NCI-H748 (cell line): ENCODE measurements around the gene EMP3.
A peak's percentile ranks its signal among the peaks of the same experiment; 100 is the strongest.
"Not testable (repeated sequence)": the region's sequence is repeated elsewhere in the genome, so short reads cannot be mapped to it uniquely, and the experiment has no call there.

Experiments used
- DNase-seq: peaks from one replicate; lab custom pipeline; 2025; ENCODE audit not compliant: unreplicated experiment; lab: John Stamatoyannopoulos, UW

The EMP3 gene

DNA sequence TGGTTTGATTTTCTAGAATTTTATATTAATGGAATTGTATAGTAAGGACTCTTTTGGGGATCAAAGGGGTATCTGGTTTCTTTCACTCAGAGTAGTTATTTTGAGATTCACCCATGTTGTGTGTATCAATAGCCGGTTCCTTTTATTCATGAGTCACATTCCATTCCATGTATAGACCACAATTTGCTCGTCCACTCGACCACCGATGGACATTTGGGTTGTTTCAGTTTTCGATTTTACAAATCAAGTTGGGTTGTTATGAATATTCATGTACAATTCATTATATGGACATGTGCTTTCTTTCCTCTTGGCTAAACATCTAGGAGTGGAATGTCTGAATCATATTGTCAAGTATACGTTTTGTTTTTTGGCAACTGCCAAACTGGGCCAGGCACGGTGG lies 9.6 kb upstream of the EMP3 start:
- DNase-seq: no peak

DNA sequence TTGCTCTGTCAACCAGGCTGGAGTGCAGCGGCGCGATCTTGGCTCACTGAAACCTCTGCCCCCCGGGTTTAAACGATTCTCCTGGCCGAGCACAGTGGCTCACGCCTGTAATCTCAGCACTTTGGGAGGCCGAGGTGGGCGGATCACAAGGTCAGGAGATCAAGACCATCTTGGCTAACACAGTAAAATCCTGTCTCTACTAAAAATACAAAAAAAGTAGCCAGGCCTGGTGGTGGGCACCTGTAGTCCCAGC lies 7.7 kb upstream of the EMP3 start:
- not testable (repeated sequence) for DNase-seq

DNA sequence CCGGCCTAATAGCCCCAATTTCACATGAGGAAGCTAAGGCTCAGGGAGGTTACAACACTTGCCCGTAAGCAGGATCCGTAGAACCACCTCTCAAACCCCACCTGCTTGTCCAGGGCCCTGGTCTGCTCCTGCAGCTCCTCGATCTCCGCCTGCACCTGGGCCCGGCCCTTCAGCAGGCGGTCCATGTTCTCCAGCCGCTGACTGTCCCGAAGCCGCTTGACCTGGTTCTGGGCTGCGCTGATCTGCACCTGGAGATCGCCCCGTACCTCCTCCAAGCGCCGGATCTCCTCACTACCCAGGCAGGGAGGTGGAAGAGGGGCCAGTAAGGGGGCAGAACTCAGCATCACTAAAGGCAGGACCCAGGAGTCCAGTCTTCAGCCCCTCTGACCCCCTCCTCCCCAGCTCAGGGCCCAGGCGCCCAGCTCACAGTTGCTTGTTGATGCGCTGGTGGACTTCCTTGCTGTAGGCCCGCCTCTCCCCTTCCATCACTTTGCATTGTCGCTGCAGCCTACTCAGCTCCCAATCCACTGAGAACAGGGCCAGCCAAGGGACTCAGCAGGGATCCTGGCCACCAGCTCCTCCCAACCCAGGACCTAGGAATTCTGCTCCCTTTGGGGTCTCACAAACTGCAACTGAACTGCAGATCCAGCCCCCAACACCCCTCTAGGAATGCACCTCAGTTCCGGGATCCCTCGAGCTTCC lies 6.9 kb upstream of the EMP3 start:
- no peak for DNase-seq

DNA sequence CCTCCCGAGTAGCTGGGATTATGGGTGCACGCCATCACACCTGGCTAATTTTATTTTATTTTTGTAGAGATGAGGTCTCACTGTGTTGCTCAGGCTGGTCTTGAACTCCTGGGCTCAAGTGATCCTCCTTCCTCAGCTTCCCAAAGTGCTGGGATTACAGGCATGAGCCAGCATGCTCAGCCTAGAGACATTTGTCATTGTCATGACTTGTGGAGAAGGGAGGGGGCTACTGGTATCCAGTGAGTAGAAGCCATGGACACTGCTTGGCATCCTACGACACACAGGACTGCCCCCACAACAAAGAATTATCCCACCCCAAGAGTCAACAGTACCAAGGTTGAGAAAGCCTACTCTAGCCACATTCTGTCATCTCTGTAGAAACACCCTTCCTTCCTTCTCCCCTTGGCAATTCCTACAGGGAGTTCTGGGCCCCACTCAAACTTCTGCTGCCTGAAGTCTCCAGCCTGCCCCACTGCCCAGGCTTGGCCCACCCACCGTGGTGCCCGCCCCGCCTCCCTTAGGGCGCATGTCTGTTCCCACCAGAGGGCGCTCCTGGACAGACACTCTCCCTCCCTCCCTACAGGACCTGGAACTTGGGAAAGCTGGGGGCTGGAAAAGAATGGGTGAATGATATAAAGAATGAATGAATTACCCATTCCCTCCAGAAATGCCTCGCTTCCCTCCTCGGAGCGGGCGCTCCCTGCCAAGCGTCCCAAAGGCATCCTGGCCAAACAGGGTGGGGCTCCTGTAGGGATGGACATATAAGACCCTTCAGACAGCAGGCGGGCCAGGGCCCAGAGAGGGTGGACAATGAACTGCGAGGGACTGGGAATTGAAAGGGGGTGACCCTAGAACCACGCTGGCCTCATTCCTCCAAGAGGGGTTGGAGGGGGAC lies 5.5 kb upstream of the EMP3 start:
- peak; percentile 87 for DNase-seq

DNA sequence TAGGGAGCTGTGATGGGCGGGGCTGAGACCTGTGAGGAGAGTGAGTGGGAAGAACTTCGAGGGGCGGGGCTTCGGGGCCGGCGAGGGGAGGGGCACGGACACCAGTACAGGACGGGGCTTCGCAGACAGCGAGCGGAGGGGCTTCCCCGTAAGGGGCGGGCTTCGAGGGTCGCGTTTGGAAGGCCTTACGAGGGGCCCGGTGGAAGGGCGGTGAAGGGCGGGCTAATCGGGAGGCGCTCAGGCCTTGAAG lies 4.1 kb upstream of the EMP3 start:
- peak; percentile 98 for DNase-seq

DNA sequence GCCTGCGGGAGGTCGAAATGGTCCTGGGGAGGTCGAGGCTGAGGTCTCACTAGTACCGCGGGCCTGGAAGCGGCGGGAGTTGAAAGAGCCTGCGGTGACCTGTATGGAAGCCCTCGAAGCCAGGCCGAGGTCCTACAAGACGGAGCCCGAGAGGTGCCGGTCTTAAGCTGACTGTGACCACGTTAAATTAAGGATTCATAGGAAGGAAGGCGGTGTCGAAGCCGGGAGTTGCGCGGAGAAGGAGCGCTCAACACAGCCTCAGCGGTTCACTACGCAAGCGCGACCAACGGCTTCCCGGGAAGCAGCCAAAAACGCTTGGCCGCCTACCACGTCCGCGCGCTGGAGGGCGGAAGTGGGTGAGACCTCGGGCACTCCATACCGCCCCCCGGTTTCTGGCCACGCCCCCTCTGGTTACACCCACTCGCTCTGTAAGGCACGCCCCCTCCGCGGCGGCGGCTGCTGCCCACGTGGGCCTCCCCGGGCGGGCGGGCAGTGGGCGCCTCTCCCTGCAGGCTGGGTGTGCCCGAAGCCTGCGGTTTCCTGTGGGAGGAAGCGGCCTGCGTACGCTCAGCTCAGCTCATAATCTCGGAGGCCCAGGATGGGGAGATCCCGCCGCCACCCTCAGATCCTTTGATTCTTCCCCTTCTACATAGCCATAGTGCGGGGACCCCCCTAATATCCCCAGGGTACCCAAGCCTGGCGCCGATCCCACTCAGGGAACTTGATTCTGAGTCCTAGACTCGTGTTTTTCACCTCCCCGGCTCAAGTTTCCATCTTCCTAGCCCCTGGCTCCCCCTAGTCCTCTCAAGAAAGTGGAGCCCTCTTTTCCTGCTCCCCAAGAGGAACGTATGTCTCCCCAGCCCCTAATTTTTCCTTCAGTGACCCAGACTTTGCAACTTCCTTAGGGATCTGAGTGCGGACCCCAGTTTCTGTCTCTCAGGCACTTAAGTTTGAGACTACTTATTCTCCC lies 3.4 kb upstream of the EMP3 start:
- DNase-seq: peak; percentile 98

DNA sequence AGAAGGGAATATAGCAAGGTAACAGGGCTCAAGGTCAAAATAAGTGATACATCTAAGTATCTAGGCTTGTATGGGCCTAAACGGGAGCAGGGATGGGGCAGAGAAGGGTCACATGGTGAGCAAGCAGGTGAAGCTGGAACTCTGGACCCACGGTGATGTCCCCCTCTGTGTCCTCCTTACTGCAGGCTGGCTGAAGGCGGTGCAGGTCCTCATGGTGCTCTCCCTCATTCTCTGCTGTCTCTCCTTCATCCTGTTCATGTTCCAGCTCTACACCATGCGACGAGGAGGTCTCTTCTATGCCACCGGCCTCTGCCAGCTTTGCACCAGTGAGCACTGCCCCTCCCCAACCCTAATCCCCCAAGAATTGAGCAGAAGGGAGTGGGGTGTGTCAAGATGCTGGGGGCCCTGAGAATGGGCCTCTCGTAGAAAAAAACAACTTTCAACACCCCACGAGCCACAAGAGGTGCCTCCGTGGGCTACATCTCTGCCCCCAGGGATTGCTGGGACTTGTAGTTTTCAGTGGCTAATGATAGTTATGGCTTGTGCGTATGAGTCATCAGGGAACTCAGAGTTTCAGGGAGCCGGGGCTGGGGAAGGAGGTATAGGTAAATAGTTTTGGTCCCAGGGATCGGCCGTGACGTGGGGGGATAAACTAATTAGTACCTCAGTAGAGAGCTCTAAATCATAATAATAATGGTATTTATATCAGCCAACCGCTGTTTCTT lies 4.0 kb downstream of the EMP3 start:
- no peak for DNase-seq

DNA sequence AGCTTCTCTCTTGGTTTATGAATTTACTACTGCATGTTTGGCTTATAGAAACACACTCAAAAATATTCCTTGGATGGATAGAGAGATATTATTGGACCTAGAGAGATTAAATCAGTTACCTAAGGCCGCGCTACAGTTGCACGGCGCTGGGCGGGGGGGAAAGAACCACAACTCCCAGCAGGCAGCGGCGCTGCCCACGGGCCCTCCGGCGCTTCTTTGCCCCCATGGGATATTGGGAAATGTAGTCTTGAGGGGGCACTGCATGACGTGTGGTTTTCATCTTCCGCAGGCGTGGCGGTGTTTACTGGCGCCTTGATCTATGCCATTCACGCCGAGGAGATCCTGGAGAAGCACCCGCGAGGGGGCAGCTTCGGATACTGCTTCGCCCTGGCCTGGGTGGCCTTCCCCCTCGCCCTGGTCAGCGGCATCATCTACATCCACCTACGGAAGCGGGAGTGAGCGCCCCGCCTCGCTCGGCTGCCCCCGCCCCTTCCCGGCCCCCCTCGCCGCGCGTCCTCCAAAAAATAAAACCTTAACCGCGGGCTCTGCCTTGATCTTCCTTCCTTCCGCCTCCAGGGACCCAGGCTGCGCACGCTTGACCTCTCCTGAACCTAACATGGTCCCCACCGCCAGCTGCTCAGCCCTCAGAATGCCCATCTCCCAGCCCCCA lies 4.8 kb downstream of the EMP3 start:
- peak; percentile 98 for DNase-seq

DNA sequence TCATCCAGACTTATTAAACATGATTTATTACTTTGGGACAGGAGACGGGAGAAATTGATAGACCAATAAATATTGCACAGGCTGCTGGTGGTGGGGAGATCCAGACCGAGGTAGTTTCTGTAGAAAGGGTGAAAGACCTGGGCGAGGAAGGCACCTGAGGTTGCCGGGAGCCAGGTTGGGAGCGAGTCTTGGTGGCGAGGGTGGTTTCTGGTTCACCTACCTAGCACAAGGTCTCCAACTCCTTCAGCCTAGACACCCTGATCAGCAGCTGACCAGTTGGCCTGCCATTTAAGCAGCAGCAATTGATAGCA lies 7.0 kb downstream of the EMP3 start:
- DNase-seq: no peak

DNA sequence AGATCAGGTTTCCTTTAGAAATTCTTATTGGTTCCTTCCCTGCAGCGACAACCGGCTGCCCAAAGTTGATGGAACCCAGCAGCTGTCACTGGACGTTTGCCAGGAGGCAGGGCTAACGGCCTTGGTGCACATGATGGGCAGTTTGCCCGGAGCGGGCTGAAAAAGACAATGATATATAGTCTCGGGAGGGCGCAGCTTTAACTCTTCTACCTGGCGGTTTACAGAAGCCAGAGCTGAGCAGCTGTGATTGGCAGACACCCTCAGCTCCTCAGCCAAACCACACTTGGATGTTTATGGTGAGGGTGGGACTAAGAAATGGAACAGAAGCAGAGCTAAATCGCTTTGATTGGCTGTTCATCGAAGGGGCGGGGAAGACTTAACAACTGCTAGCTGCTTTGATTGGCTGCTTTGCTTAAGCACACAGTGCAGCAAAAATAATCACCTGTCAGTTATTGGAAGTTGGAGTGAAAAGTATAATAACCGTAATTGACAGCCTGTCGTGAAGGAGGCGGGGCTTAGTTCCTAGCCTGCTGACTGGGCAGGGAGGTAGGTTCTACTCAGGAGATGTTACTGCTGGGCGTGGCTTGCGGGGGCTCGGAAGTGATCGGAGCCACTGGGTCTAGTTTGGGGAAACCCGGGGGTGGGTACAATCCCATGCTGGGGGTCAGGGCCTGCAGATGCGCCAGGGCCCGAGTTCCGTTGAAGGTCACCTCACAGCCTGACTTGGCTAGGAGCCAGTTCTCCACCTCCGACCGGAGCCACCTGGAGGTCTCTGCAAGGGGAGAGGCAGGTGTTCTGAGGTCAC lies 7.5 kb downstream of the EMP3 start:
- DNase-seq: peak; percentile 100

DNA sequence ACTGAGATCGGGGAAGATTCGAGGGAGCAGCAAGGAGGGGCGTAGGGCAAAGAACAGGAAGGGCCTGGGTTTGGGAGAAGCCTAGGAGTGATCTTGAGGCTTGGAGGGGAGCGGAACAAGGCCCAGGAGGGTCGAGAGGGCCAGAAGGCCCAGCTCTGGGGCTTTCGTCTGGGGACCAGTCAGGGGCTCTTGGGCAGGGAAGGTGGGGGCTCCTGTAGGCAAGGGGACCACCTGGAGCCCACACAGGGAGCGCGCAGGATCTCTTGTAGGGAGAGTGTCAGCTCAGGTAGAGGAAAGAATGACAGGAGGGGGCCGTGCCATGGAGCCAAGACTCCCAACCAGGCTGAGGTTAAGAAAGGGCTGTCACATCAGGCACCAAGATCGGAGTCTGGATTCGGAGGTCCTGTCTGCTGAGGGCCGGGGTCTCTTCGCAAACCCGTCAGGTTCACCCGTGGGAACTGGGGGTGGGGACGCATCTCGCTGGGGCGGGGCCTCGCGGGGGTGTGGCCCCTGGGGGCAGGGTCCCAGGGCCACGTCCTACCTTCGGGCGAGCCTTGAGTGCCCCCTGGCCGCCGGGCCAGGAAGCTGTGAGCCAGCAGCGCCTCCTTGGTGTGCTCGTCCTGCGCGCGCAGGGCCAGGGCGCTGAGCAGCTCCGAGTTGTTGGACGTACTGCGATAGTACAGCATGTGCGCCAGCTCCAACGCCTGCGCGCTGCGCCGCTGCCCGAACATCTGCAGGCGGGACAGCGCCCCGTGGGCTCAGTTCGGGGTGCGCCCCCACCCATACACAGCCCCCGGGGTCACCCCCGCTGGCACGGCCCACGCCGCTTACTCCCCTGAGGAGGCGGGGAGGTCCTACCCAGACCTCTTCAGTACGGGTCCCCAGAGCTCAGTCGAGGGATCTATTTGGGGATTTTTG lies 8.4 kb downstream of the EMP3 start:
- peak; percentile 97 for DNase-seq

DNA sequence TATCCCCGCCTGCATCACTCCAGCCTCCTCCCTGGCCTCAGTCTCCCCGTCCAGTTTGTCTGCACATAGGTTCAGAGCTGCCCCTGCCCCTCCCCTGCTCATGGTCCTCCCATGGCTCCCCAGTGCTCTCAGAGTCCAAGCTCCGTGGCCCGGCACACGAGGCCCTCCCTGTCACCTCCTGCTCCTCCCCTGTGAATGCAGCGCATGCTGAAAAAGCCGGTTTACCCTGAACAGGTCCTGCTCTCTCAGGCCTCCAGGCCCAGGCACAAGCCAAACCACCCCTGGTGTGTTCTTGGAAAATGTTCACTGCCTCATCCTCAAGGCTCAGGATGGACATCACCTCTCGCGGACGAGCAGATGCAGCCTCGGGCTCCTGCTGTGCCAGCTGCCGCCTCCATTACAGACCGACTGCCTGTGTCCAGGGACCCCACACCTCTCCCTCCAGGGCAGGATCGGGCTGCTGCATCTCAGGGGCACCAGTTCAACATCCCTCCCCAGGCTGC lies 13.0 kb downstream of the EMP3 start:
- DNase-seq: no peak

DNA sequence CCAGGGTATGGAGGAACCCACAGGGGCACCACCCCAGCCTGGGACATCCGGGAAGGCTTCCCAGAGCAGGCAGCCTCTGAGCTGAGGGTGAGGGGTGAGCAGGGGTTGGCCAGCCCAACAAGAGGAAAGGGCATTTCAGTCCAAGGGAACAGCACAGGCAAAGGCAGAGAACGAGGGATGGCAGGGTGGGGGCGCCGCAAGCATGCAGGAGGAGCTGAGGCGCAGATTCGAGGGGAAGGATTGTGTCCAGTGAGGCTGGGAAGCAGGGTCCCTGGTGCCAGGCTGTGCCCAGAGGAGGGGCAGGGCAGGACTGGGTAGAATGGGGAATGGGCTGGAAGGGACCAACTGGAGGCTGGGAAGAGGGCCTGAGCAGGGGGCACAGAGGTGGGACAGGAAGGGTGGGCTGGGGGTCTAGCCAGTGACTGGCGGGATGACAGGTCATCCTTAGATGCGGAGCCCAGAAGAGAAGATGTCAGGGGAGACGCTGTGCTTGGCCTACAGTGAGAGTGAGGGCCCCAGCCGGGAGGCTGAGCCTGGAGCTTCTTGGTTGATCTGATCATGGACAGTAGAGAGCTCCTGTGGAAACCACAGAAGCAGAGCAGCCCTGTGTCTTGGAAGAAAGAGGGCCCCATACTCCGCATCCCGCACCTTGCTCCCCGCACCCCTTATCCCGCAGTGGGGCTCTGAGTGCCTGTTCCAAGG lies 13.6 kb downstream of the EMP3 start:
- DNase-seq: no peak

DNA sequence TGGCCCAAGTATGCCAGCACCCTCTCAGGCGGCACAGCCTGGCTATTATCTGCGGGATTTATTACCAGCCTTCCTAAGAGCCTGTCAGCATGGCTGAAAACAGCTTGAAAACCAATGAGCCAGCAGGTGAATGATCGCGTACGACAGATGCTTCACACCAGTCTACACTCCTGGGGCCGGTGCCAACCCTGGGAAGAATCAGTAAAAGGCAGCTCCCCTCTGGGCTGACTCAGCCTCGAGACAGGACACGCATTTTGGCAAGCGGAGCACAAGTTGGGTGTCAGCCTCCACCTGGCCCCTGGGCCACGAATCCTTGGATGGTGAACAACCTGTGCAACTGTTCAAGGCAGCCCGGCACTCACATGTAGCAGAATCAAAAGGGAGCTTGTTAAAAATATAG lies 15.6 kb downstream of the EMP3 start:
- peak; percentile 31 for DNase-seq

DNA sequence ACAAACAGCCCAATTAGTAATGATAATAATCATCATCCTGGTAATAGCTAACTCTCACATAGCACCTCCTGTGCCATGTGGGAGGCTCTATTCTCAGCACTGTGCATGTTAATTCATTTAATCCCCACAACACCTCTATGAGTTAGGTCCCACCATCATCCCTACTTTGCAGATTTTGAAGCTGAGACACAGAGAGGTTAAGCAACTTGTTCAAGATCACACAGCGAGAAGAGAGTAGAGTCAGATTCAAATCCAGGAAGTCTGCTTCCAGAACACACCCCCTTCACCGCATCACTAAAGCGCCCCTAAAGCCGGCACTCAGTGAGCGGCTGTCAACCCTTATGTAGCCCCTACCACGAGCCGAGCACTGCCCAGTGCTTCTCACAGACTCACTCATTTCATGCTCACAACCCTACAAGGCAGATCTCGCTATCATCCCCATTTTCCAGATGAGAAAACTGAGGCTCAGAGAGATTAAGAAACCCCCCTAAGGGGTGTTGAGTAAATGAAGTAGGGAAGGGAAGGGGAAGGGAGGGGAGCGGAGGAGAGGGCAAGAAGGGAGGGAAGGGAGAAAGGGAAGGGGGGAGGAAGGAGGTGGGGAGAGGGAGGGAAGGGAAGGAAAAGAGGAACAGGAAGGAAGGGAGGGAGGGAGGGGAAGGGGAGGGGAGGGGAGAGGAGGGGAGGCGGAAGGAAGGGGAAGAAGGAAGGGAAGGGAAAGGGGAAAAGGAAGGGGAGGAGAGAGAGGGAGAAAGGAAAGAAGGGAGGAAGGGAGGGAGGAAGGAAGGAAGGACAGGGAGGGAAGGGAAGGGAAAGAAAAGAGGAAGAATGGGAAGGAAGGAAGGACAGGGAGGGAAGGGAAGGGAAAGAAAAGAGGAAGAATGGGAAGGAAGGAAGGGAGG lies 16.4 kb downstream of the EMP3 start:
- no peak for DNase-seq

DNA sequence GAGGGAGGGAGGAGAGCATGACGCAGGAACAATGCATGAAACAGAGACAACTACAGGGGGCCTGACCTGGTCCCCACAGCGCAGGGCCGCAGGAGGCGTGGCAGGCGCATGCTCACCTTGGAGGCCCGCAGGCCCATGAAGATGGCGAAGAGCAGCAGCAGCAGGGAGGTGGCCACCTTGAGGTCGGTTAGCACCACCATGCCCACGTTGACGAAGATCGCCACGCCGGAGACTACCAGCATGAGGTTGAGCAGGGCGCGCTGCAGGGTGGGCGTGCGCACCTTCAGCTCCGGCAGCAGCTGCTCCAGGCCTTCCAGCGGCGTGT lies 17.0 kb downstream of the EMP3 start:
- DNase-seq: no peak

DNA sequence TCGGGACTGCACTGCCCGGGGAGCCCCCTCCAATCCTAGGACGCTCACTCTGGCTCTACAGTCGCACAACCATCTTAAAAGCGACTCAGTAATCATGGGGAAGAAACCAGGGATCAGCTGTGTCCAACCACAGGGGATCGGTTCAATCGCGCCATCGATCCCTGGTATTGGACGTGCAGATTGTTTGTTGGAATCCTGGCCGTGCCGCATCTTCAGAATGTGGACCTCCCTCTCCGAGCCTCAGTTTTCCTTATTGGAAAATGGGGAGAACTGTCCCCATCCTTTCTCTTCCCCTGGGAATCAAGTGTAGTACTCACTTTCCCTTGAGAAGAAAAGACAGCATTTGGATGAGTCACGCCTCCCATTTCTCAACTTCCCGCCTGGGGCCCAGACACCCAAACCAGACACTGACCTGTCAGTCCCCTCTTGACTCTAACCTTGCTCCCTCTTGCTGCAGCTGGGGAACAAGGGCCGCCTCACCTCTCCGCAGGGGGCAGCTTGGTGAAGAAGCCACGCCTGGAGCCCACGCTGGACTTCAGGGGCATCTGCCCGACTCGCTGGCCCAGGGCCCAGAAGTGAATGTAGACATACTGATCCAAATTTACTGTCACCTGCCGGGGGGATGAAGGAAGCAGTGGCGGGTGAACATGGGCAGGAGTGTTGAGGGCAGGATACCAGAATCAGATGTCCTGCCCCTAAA lies 17.6 kb downstream of the EMP3 start:
- DNase-seq: no peak
